NCI-H510A (cell line): ENCODE measurements around the gene RHBDD3.

Experiments used
- DNase-seq: peaks from one replicate; lab custom pipeline; 2025; lab: John Stamatoyannopoulos, UW

Gene RHBDD3

GRCh38 chr22:29269230-29269604 is 1.4 kb upstream of the RHBDD3 start:
- DNase-seq = no peak

DNA sequence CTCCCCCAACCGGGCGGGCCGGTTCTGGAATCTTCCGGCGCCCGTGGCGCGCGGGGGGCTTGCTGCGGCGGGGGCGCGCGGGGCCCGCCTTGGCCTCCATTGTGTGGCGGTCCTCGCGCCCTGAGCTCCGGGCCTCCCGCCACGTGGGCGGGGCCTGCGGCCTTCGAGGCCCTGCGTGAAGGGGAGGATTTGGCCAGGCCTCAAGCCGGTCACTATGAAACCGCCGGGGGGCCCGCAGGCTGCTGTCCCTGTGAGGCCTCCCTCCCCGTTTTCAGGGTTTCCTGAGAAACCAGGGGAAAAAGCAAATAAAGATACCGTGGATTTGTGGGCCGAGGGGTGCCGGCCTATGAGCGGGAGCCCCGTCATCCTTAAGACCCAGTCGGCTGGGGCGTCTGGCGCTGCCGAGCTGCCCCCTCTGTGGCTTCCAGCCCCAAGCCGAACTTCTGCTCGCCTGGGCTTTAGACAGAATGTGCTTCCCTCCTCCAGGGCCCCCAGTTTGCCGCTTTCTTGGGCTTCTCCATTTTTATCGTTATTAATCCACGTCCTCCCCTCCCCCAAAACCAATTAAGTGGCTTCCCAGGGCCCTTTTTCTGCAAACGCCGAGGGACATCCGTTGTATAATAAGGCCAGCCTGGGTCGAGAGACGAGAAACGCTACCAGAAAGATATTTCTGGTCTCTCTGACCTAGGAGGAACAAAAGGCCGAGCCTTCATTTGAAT is 889 bp upstream of the RHBDD3 start:
- no peak for DNase-seq

DNA sequence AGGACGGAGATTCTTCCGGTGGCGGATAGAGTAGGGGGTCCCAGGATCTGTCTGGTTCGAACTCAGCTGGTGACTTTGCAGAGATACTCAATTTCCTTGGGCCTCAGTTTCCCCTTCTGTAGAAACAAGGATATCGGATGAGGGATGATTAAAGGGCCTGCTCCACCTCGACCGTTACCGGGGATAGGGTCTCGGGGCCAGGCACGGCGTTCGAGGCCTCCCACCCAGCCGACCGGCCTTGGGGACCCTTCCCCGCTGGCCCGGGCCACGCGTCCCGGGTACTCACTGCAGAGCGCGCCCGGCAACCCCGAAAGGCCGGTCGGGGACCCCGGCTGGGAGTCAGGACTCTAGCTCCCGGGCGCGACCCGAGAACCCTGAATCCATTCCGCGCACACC is 321 bp downstream of the RHBDD3 start:
- DNase-seq = no peak

DNA sequence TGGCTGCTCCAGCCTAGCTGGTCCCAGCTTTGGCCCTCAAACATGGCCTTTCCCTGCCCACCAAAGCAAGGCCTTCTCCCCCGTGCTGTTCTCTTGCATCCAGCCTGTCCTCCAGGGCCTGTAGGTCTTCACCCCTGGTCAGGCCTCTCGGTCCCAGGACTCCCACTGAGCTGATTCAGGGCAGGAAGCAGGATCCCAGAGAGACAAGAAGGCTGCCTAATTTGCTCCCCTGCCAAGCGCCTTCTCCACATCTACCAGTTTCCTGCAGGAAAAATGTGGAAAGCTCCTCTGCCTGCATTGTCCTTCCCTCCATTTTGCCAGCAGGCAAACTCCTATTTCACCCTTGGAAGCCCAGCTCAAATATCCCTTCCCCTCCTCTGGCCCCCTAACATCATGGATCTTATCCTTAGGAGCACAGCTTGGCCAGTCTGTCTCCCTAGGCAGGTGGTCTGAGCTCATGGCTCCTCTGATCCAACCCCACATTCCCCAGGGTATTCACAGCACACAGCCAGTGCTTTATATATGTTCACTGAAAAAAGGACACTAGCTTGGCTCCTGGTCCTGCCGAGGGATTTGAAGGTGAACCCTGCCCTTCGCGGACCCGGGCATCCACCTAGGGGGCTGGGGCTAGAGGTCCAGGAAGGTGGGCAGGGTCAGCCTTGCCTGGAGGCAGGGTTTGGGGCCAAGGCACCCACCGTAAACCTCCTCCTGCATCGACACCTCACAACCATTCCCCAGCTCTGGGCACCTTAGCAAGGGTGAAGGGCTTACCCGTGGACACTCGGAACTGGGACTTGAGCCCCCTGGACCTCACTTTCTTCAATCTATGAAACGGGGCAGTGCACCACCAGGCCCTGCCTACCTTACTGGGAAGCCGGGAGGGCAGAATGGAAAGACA is 968 bp downstream of the RHBDD3 start:
- no peak for DNase-seq

DNA sequence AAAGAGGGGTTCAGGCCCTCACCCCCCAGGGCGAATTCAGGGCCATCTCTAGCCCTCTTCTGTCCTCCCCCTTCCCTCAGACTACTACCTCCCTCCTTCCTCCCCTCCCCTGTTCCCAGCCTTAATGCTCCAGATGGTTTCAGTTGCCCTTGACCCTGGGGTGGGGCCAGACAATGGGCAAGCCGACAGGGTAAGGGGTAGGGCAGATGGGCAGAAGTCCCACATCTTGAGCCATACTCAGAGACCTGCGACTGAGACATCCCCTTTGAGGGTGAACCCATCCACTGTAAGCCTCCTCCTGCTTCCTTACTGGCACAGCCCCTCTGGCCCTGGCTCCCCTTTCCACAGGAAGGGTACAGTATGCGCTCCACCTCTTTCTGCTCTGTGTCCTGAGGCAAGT is 1.9 kb downstream of the RHBDD3 start:
- DNase-seq = no peak

DNA sequence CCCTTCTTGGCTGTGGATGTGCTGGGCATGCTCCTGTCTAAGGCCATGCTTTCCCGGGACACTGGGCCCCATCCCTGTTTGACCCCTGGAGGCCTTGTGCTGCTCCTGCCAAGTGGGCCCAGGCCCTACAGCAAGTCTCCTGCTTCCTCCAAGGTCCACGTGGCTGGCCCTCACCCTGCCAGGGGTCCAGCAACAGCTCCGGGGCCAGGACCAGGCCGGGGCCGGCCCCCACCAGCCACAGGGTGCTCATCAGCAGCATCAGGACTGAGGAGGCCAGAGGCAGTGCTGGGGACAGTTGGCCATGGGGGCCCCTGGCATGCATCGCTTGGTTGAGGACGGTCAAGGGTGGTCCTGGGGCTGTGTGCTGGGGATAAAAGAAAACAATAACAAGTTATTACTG is 2.5 kb downstream of the RHBDD3 start:
- DNase-seq = no peak

DNA sequence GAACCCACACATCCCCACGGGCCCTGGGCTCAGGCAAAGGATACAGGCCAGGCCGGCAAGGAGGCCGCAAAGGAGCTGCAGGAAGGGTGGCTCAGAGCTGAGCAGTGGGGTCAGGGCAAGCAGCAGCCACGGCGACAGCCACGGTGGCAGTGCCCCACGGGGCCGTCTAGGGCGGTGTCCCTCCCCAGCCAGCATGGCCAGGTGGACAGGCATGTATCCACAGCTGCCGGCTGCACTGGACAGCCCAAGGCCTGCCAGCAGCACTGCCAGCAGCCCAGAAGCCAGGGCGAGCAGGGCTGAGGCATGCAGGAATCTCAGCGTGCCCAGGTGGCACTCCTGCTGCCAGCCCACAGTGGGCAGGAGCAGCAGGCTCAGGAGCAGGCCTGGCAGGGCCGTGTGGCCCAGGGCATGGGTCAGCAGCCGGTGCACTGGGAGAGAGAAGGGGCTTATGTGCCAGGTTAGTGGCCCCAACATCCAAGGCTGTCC is 3.9 kb downstream of the RHBDD3 start:
- DNase-seq = no peak

DNA sequence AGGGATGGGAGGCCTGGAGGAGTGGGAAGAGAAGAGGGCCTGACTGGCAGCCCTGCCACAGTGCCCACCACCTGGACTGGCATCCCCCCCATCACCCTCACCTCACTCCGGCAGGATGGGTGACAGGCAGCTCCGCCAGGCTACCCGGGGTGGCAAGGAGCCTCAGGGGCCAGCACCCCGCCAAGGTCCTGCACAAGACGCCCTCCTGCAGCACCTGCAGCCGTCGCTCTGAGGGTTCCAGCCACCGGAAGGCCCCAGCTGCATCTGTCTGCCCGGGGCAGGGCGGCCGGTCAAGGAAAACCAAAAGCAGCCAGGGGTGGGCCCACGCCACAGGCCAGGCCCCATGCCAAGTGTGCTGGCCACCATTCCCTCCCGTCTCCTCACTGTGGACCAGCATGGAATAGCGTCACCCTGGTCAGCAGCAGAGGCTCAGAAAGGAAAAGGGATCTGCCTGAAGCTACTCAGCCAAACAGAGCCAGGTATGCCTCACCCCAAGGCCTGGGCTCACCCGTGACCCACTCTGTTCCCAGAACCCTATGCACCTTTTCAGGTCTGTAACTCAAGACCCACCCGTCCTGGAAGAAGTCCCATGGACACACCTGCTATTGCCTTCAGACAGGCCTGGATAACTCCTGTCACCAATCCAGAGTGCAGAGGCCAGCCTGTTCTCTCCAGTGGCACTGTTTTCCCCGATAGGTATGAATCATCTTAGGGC is 7.0 kb downstream of the RHBDD3 start:
- DNase-seq = no peak

DNA sequence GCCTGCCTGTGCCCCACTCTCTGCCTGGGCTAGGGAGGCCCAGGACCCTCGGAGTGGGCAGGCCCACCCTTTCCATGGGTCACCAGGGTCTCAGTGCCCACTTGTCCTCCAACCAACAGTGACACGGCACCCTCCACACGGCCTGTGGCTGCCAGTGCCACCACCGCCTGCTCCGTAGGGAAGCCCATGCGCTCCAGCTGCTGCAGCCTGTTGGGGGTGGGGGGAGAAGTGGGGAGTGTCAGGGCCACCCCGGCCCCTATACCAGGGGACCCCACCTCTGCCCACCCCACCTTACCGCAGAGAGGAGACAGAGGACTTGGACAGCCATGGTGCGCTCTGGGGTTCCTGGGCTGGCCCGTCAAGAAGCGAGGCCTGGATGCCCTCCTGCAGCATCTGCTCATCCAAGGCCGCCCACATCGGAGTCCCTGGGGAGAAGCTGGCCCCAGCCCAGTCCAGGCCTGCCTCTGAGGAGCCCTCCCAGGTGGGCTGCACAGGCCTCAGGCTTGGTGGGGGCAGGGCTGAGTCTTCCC is 7.7 kb downstream of the RHBDD3 start:
- DNase-seq = no peak

GRCh38 chr22:29259253-29259899 is 8.4 kb downstream of the RHBDD3 start:
- DNase-seq = no peak

DNA sequence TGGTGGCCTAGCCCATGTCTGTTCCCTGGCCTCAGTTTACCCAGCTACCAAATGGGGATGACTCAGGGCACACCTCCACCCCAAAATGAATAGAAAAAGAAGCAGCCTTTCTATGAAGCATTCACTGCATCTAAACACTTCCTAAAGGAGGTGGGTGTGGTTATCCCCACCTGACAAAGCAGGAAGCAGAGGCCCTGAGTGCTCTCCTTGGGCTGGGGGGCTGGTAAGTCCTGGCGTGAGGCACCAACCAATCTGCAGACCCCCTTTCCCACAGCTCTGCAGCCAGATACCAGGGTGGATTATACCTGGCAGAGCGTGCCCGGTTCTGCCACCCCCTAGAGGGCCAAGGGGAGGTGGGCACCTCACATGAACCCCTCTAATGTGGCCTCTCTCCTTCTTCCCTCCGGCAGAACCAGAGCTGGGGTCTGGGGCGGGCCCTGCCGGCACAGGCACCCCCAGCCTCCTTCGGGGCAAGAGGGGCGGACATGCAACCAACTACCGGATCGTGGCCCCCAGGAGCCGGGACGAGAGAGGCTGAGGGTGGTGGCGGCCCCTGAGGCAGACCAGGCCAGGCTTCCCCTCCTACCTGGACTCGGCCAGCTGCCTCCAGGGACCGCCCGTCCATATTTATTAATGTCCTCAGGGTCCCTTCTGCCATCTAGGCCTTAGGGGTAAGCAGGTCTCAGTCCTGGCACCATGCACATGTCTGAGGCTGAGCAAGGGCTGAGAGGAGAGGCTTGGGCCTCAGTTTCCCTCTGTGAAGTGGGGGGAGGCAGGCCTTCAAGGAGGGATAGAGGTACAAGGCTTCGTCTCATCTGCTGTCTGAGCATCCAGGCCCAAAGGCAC is 9.2 kb downstream of the RHBDD3 start:
- no peak for DNase-seq

GRCh38 chr22:29257751-29258181 is 10.0 kb downstream of the RHBDD3 start:
- DNase-seq = no peak

DNA sequence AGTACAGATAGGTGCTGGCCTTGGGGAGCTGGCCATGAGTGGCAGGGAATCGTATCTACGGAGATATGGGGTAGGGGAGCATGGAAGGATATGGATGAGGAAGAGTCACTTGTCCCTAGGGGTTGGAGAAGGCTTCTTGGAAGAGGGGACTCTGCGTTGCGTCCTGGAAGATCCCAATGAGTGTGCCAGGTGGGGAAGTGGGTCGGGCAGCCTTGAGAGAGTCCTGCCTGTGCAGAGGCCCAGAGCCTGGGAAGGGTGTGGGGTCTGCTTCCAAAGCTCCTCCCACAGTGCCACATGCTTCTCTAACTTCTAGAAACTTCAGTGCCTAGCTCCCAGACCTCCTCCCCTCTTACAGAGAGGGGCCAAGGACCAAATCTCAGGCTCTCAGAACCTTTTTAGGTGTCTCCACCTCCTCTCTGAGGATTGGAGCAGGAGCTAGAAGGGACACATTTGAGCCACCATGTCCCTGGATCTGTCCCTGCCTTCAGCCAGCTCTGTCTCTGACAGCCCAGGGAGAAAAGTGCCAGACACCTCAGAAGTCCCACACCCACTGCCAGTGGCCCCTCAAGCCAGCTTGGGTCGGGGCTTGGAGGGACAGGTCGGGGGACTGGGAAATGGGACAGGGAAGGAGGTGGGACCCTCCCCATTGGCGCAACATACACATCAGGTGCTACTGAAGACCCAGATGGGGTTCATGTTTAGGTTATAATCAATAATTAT is 11.0 kb downstream of the RHBDD3 start:
- DNase-seq = no peak

DNA sequence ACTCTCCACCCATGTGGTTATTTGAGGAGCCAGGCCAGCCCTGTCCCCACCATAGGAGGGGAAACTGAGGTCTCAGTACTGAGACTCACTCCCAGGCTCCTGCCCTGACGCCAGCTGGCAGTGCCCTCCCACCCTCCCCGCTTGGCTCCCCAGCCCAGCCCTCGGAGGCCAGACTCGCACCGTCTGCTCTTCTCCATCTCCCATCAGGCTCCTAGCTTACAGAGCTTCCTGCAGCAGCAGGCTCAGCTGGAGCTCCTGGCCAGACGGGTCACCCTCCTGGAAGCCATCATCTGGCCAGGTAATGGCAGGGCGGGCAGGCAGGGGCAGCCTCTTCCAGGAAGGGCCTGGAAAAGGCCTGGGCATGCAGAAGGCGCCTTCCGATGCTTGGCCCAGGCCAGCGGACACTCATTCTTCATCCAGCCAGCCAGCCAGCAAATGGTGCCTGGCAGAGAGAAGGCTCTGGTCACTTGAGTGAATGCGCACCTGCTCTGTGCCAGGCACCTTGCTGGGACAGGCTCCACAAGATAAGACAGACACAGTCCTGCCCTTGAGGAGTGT is 12.6 kb downstream of the RHBDD3 start:
- no peak for DNase-seq

- DNase-seq = no peak
Measured at GRCh38 chr22:29254286-29254660, 13.5 kb downstream of the RHBDD3 start.

- DNase-seq = no peak
Measured at GRCh38 chr22:29253561-29254285, 14.1 kb downstream of the RHBDD3 start.

DNA sequence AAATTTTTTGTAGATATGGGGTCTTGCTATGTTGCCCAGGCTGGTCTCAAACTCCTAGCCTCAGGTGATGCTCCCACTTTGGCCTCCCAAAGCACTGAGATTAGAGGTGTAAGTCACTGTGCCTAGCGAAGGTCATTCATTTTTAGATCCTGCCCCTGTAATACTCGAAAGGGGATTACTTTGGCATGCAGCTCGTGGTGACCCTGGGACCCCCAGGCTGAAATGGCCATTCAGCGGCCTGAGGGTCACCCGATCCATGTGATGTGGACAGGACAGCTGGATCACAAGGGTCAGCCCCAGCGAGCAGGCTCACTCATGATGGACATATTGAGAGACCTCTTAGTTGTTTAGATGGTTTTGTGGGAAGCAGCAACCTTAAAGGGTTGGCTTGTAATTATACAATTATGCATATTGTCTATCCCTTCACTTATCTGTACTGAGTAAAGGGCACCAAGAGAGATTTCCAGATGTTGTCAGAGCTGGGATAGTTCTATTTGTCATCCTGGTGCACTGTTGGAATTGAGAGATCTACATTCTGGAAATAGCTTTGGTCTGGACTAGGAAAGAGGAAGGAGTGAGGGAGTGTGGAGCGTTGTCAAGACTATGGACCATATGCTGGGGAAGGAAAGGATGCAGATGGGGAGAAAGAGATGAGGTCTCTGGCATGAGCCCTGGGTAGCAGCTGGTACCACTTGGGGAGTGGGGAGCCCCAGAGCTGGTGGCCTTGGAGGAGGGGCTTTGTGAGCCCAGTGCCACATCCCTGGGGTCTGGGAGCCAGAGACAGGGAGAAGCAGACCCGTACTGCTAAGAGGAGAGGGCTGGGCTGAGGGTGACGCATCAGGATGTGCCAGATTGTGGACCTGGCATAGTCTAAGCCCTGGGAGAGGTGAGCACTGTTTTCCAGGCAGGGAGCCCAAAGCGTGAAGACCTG is 15.5 kb downstream of the RHBDD3 start:
- no peak for DNase-seq

DNA sequence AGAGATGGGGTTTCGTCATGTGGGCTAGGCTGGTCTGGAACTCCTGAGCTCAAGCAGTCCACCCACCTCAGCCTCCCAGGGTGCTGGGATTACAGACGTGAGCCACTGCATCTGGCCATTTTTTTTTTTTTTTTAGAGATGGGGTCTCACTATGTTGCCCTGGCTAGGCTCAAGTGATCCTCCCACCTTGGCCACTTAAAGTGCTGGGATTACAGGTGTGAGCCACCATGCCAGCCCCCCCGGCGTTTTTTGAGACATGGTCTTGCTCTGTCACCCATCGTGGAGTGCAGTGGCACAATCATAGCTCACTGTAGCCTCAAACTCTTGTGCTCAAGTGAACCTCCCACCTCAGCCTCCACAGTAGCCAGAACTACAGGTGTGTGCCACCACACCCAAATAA is 16.5 kb downstream of the RHBDD3 start:
- no peak for DNase-seq
